HG03442 (cell line): ENCODE results near the gene ABCD4.

Experiments used
- ATAC-seq: cut with Tn5 transposase; IDR thresholded peaks from one replicate; pipeline ENCODE4 v1.9.1; 2021; ENCODE audit warnings: mild to moderate bottlenecking, moderate library complexity; ENCODE audit not compliant: unreplicated experiment

Gene ABCD4

DNA sequence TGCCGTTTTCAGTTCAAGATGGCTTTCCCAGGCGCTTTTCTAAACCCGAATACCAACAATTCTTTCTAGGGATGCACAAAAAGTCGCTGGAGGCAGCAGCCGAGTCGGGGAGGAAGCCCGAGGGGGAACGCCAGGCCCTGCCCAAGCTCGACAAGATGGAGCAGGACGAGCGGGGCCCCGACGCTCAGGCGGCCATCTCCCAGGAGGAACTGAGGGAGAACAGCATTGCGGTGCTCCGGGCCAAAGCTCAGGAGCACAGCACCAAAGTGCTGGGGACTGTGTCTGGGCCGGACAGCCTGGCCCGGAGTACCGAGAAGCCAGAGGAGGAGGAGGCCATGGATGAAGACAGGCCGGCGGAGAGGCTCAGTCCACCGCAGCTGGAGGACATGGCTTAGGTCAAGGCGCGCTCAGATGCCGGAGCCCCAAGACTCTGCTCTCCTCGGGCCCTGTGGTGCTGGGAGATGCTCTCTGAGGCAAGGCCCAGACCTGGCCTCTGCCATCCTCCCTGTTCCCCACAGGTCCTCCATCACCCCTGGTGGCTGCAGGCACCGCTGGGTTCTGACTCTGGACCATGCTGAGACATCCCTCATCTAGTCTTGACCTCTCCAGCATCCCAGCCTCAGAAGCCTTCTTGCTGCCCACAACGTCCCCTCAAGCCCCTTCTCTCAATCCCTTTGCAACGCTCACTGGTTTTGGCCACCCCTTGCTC, 42.1 kb downstream of the ABCD4 start:
- no peak for ATAC-seq

- ATAC-seq = no peak
Observed at GRCh38 chr14:74259513-74259912, 43.2 kb downstream of the ABCD4 start.

- ATAC-seq = no peak
Observed at GRCh38 chr14:74258764-74259035, 44.0 kb downstream of the ABCD4 start.

DNA sequence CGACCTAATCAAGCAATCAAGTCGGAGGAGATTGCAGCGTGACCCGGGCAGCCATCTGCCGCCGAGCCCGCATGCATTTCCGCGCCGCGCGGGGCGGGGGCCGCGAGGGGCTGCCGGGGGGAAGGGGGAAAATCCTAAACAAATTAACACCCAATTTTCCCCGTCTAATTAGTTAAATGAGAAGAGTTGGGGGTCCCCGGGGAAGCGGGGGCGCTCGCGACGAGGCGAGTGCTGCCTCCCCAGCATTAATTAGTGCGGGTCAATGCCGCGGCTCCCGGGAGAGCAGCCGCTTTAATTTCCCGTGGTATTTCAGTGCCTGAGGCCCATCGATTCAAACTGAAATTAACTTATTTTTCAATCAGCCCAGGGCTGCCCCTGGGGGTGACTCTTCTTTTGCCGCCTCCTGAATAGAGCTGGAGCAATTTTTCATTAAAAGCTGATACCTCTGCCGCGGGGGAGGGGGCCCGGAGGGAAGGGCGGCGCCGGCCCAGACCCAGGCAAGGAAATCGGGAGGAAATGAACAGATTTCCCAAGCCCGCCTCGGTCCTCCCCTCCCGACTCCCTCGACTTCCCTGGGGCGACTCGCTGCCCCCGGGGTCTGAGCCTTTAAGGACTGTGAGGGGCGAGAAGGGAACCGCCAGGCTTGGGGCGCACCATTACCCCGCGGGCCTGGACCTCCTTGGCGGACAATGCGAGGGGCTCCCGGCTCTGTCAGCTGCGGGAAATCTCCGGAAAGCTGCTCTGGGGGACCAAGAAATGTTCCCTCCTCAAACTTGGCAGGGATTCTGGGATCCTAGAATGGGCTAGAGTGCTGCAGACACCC, 44.6 kb downstream of the ABCD4 start:
- no peak for ATAC-seq

DNA sequence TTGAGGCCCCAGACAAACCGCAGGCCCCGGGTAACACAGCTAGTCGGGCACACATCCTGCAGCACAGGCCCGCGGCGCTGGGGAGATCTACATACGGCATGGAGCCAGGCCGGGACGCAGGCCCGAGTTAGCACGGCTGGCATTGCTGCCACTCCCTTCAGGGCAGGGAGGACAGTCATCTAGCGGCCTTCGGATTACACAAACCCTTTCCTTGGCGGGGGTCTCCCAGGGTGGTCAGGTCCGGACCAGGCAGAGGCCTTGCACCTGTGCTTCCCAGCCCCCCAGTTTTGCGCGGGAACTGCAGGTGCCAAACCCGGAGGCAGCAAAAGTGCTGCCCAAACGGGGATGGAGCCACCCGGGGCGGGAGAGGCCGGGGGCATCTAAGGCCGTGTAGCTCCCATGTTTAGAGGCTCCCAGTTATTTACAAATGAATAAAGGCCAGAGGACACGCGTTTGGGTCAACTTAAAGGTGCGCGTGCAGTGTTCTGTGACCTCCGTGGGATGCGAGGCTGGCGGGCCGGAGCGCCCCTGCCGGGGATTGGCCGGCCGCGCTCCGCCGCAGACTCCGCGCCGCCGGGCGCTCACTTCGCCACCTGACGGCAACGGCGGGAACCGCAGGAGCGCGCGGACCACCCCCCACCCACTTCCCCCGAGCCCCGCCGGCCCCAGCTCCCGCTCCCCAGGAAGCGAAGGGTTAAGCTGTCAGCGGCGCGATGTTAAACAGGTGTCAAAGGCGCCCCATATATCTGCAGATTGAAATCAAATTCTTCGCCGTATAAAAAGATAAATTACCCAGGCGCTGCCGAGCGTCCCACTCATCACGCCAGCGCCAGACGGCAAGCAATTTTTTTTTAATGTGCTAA, 45.4 kb downstream of the ABCD4 start:
- peak; percentile 68 for ATAC-seq

GRCh38 chr14:74255281-74255680, 47.5 kb downstream of the ABCD4 start:
- ATAC-seq = no peak

DNA sequence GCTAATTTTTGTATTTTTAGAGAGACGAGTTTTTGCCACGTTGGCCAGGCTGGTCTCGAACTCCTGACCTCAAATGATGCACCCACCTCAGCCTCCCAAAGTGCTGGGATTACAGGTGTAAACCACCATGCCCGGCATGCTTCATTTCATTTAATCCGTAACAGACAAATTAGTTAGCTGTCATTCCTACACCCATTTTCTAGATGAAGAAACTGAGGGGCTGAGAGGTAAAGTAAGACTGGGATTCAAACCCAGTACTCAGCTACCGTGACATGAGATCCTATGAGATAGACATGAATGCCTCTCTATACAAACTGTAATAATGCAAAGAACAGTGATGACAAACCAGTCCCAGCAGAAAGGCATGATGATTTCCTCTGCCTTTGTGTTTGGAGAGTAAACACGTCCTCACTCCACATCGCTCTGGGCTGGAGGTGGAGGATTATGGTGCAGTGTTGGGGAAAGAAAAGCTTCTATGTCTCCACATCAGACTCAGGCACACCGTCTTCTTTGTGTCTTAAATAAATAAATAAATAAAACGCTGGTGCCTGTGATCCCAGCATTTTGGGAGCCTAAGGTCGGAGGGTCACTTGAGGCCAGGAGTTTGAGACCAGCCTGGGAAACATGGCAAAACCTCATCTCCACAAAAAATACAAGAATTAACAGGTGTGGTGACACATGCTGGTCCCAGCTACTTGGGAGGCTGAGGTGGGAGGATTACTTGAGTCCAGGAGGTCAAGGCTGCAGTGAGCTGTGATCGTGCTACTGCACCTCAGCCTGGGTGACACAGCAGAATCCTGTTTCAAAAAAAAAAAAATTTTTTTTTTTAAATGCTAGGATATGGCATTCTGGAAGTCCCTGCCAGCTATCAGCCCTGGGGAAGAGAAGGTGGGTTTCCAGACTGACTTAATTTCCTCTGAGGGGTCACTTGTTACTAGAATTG, 53.0 kb downstream of the ABCD4 start:
- ATAC-seq = no peak

- ATAC-seq = no peak
Observed at GRCh38 chr14:74248017-74248416, 54.7 kb downstream of the ABCD4 start.

DNA sequence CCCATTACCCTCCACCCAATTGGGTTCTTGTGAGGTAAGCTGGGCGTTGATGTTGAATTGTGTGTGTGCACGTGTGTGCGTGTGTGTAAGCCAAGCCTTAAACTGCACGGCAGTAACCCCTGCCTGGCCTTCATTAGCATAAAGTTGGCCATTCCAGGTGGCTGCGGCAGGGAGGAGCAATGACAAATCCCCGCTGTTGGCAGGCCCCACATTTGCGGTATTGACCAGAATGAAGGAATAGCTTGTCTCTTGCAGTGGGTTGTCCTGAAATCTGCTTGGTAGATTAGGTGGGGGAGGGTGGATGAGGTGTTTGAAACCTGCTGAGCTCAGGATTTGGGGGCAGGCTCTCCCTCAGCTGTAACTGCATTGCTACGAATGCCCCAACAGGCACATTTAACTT, 56.2 kb downstream of the ABCD4 start:
- no peak for ATAC-seq

DNA sequence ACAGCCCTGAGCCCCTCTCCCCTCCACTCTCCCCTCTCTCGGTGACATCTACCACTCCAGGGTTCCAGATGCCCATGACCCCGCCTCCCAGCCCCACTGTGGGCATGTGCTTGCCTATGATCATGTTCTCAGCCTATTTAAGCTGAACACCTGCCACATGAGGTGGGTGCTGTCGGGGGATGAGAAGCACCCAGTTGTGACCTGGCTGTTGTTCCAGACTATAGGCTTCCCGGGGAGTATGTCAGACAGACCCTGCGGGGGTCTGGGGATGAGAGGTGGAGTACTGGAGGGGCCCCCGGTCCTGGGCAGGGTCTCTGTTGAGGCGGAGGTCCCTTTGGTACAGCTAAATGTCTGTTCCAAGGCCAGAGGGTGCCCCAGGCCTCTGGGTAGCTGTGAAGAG, 57.4 kb downstream of the ABCD4 start:
- no peak for ATAC-seq

- no peak for ATAC-seq
Observed at GRCh38 chr14:74244115-74244514, 58.6 kb downstream of the ABCD4 start.

- ATAC-seq = no peak
Observed at GRCh38 chr14:74243051-74243450, 59.7 kb downstream of the ABCD4 start.

DNA sequence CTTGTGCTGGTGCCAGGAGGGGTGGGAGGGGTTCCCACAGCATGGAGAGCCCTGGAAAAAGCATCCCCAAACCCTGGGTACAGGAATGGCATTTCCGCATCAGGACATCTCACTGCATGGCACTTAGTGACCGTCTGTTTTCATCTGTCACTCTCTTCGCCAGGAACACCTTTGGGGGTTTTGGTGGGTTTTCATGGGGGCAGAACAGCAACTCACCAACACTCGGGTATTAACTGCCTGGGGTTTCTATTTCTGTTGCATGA, 60.0 kb downstream of the ABCD4 start:
- ATAC-seq = no peak

GRCh38 chr14:74242021-74242779, 60.5 kb downstream of the ABCD4 start:
- no peak for ATAC-seq

GRCh38 chr14:74241652-74242017, 61.1 kb downstream of the ABCD4 start:
- ATAC-seq = no peak

GRCh38 chr14:74240794-74241651, 61.7 kb downstream of the ABCD4 start:
- no peak for ATAC-seq

DNA sequence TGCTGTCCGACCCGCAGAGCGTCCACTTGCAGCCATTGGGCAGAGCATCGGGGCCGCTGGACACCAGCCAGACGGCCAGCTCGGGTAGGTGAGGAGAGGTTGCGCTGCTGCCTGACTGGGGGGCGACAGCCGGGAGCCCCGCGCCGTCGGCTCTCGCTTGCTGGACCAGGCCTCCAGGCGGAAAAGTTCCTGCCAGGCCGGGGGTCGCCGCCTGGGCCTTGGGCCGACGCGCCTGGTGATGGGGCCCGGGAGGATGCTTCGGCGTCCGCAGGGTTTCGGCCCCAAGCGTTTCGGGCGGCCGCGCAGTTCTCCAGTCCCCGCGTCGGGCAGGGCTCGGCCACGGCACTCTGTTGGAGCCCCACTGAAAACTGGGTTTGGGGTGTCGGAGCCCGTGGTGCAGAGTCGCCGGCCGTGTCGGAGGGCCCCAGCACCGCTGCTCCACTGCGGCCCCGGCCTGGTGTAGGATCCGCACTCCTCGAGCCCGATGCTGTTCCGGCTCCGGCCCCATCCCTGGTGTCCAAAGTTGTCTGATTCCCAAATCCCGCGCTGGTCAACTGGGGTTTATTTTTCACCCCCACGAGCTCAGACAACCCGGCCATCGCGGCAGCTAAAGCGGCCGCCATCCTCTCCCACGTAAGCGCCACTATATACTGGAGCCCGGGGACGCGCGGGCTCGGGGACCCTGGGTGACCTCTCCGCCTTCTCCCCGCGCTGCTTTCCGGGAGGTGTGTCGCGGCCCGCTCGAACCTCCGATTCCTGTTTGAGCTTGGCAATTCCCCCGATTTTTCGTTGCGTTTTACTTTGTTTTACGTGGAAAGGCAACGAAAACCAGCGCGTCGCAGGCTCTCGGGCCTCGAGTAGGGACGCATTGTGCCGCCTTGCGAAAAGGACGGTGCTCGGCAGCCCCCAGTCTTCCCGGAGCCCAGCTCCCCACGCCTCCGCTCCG, 62.6 kb downstream of the ABCD4 start:
- no peak for ATAC-seq
